Transverse colon (tissue), 3 donors: ENCODE results near the gene ZNF609.

ENCODE experiments used
- EP300 ChIP-seq: sonication (generic); formaldehyde crosslinking; IDR thresholded peaks from one replicate; pipeline ENCODE4 v1.6.1; 2017; ENCODE audit warnings: antibody characterized with exemption, low read depth
- TF ChIP-seq, protein P1 (sequence below), 5 experiments: fragments of 200-600 bp in 3 of 5; fragments of 450-650 bp in 2 of 5; sonication (generic) in 3 of 5; IDR thresholded peaks; 1 replicate in 2 of 5; 2 replicates in 3 of 5; pipeline ENCODE4 v1.5.1; 2016 to 2017; ENCODE audit warnings: antibody characterized with exemption in 5 of 5, inconsistent platforms in 3 of 5, mild to moderate bottlenecking in 2 of 5, moderate library complexity in 1 of 5

GRCh38 chr15:64730151-64730550 is 269.8 kb downstream of the ZNF609 start:
- TF ChIP-seq, protein P1, sequence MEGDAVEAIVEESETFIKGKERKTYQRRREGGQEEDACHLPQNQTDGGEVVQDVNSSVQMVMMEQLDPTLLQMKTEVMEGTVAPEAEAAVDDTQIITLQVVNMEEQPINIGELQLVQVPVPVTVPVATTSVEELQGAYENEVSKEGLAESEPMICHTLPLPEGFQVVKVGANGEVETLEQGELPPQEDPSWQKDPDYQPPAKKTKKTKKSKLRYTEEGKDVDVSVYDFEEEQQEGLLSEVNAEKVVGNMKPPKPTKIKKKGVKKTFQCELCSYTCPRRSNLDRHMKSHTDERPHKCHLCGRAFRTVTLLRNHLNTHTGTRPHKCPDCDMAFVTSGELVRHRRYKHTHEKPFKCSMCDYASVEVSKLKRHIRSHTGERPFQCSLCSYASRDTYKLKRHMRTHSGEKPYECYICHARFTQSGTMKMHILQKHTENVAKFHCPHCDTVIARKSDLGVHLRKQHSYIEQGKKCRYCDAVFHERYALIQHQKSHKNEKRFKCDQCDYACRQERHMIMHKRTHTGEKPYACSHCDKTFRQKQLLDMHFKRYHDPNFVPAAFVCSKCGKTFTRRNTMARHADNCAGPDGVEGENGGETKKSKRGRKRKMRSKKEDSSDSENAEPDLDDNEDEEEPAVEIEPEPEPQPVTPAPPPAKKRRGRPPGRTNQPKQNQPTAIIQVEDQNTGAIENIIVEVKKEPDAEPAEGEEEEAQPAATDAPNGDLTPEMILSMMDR (IDR thresholded peaks at IDR 0.05): no peak
- TF ChIP-seq EP300: no peak
